Renal cortex interstitium (tissue), 11 donors: ENCODE results near the gene MYO10. TPM values are rescaled to one million over a fixed set of nuclear protein-coding genes. Genes with fewer than 3 reads are reported as not detected.

Experiments used
- DNase-seq, 11 donors: peaks; one replicate each; pipeline ENCODE4 v3.0.0-alpha.2; 2013; ENCODE audit warnings: low read depth in 9 of 11, low spot score in 4 of 11; ENCODE audit errors: extremely low read depth in 1 of 11
- polyA plus RNA-seq, 3 donors: library from polyadenylated mRNA; unstranded; fragments of 120-200 nt; gene quantifications; one replicate each; pipeline ENCODE4 v1.2.1, GENCODE V29; 2013; ENCODE audit not compliant: insufficient read length in 3 of 3

MYO10 gene
- polyA plus RNA-seq, 3 donors, result 42.1 to 61.3 (median 45.7) TPM

DNA sequence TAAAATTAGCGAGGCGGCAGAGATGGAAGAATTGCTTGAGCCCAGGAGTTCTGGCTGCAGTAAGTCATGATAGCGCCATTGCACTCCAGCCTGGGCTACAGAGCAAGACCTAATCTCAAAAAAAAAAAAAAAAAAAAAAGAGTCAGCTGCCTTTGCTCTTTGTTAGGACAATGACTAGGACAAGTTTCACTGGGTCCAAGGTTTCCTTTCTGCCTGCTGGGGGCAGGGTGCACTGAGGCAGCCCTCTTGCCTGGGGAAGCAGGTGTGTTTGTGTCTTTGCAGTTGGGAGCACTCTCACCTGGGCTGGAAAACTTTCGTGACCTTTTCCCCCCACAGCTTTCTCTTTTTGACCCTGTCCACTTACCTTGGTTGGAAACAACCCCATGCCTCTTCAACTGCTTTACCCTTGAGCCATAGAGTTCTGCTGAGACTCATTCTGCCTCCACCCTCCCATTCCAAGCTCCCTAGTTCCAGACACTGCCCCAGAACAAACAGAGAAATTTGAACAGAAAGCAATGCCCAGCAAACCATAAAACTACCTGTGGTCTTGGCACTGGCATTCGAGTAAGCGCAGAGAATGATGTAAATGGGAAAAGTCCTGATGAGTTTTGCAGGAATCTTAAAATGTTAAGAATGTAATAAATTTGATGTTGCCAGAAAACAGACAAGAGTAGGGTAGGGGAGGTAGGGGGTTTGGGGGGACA lies 17.0 kb upstream of the MYO10 start:
- no peak for DNase-seq

DNA sequence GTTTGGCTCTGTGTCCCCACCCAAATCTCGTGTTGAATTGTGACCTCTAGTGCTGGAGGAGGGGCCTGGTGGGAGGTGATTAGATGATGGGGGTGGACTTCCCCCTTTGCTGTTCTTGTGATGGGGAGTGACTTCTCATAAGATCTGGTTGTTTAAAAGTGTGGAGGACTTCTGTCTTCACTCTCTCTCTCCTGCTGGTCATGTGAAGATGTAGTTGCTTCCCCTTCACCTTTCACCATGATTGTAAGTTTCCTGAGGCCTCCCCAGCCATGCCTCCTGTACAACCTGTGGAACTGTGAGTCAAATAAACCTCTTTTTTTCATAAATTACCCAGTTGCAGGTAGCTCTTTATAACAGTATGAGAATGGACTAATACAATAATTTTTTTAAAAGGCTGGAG lies 10.6 kb upstream of the MYO10 start:
- no peak for DNase-seq

DNA sequence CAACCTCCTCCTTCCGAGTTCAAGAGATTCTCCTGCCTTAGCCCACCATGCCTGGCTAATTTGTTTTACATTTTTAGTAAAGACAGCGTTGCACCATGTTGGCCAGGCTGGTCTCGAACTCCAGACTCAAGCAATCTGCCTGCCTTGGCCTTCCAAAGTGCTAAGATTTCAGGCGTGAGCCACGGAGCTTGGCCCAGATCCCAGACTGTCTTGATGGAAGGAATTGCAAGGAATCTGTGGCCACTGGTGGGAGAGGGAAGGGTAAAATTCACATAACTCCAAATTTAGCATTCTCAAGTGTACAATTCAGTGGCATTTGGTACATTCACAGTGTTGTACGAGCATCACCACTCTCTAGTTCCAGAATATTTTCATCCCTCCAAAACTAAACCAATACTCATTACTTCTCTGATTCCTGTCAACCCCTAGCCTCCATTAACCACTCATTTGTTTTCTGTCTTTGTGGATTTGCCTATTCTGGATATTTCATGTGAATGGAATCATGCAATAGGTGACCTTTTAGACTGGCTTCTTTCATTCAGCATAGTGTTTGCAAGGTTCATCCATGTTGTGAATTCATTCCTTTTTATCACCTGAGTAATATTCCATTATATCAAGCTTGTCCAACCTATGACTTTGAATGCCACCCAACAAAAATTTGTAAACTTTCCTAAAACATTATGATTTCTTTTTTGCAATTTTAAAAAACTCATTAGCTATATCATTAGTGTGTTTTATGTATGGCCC lies 8.9 kb upstream of the MYO10 start:
- DNase-seq, result no peak

DNA sequence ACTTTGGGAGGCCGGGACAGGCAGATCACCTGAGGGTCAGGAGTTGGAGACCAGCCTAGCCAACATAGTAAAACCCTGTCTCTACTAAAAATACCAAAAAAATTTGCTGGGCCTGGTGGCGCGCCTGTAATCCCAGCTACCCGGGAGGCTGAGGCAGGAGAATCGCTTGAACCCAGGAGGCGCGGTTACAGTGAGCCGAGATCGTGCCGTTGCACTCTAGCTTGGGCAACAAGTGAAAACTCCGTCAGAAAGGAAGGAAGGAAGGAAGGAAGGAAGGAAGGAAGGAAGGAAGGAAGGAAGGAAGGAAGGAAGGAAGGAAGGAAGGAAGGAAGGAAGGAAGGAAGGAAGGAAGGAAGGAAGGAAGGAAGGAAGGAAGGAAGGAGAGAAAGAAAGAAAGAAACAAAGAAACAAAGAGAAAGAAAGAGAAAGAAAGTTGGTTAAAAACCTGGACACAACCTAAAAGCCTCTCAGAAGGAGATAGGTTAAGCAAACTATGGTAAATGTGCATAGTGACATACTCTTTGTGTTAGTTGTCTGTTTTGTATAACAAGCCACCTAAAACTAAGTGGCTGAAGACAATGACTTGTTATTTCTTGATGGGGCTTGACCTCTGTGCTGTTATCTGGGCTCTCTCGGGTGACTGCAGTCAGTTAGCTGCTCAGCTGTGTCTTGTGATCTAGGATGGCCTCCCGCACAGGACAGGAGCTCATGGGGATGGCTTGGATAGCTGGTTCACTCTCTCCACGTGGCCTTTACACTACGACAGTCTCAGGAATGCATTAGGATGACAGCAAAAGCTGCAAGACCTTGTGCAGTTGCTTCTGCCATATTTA lies 8.0 kb upstream of the MYO10 start:
- no peak for DNase-seq

DNA sequence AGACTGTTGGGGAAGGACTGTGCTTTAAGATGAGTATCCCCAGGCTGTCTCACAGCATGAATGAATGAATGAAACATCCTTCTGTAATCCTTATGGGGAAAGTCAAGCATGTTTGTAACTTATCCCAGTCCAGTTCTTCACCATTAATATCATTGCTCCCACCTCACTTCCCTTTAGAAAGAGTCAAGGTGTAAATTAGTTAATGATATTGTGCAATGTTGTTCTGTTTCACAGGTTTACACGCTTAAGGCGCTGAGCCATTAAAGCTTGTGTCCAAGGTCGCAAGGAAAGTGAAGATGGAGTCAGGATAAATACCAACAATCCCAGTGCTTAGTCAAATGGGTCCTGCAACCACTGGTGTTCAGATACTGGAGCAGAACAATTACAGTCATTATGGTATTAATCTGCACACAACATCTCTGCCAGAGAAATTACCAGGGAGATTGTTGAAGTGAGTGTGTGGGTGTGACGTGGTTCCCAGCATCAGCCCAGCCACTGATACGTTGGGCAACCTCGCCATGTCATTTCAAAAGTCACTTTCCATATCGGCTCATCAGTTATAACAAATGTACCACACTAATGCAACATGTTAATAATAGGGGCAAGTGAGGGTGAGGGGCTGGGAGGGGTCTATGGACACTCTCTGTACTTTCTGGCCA lies 1.5 kb upstream of the MYO10 start:
- DNase-seq, result no peak

DNA sequence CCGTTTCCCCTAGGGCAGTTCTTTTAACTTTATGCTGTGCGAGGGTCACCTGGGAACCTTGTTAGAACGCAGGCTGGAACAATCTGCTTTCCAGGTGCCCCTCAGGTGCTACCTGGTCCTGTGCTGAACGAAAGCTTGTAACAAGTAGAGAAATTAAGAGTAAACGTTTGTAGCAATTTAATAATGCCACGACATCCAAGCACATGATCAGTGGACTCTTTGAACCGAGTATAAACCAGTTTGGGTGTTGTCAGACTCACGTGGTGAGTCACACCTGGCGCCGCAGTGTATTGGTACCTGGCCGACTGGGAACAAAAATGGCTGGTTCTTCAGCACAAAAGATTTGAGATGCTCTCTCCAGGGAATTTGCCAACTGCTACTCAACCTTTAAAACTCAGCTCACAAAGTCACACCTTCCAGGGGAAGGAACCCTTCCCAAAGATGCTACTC lies 926 bp upstream of the MYO10 start:
- no peak for DNase-seq

DNA sequence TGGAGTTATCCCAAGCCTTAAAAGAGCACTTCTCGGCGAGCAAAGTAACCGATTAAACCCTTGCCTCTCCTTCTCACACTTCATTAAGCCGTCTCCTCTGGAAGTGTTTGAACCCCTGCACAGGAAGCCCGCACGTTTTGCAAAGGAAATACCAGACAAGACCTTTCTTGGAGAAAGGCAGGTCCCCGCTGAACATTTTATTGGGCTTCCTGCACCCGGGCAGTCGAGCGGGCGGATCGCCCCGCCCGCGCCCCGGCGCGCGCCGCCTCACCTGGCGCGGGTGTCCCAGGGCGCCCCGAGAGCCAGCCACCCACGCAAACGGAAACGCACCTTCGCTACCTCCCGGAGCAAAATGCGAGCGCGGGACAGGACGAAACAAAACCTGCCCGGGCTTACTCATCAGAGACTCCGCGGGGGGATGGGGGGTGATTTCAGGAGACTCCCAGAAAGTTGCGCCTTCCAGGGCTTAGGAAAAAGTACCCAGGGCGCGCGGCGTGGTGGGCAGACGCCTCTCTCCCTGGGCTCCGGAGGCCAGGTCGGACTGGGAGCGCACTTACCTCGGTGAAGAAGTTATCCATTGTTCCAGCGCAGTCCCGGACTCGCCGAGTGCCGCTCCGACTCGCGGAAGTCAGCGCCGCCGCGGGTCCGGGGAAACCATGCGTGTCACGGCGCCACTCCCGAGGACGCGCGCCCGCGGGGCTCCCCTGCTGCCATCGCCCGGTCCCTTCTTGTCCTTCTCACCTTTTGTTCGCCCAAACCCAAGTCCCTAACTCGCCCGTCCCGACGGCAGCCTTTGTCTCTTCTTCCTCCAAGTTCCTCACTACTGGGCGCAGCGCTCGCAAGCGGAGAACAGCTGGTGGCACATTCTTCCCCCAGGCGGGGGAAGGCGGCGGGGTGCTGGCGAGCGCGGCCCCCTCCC lies 598 bp downstream of the MYO10 start:
- peak in 3 of 11 donors; percentile 42 to 68 (median 55) for DNase-seq

DNA sequence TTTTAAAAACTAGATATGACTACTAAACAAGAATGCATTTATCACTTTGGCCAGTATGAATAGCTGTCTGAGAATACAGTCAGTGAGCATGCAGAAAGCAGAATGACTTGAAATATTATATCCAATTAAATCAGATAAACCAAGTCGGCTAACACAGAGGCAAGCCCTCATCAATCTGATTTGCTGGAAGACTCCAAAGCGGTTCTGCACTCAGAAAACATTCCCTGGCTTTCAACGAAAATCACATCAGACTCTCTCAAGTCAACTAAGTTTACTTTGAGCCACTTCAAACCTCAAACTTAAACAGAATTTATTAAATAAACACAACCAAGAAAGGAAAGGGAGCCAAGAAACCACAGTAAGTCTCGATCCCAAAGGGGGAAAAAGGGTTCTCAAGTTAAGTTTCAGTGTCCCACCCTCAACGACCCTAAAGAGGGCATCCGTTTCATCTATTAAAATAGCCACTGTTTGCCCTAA lies 1.4 kb downstream of the MYO10 start:
- DNase-seq, result no peak

DNA sequence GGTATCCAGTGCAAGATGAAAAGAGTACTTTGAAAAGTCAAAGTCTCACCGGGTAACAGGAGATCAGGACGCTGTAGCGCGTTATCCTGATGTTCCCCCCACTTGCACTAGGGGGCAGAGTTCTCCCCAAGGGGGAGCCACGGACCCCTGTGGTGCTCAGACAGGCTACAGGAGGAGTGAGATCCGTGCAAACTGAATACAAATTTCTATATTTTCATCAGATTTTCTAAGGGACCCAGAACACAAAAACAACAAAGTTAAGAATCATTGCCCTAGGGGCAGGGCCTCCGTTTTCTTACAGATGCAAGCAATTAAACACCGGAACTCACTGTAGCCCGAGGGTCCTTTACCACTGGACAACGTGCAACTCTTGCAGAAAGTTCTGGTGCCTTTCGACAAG lies 2.0 kb downstream of the MYO10 start:
- peak in 5 of 11 donors; percentile 52 to 72 (median 68) for DNase-seq

DNA sequence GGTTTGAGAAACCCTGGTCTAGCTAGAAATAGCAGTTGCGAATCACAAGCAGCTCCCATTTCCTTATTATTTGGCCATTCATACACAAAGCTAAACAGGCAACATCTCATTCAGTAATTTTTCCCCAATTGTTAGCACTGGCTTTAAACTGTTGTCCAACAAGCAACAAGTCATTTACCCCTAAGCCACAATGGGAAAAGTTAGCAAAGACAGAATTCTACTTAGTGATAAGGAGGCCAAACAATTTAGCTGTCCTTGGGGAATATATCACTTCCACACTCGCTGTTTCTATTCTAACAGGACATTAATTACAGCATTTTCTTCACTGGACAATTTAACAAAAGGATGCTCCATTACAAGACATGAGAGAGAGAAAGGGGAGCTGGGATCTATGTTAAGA lies 2.8 kb downstream of the MYO10 start:
- no peak for DNase-seq

DNA sequence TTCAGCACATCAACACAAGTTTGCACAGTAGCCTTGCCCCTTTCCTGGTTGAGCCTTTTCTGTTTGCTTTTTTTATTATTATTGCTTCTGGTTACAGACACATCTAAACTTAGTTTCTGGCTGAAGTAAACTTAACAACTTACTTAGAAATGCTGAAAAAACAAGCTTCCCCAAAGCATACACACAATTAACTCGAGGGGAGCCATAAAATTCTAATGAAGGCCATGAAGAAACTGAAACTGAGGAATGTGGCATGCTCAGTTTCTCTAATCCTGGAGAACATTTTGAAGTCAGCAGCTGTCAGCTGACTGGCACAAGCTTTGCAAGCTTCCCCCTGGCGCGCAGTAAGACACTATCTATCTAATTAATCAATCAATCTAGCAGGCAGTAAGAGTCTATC lies 3.7 kb downstream of the MYO10 start:
- DNase-seq, result no peak

DNA sequence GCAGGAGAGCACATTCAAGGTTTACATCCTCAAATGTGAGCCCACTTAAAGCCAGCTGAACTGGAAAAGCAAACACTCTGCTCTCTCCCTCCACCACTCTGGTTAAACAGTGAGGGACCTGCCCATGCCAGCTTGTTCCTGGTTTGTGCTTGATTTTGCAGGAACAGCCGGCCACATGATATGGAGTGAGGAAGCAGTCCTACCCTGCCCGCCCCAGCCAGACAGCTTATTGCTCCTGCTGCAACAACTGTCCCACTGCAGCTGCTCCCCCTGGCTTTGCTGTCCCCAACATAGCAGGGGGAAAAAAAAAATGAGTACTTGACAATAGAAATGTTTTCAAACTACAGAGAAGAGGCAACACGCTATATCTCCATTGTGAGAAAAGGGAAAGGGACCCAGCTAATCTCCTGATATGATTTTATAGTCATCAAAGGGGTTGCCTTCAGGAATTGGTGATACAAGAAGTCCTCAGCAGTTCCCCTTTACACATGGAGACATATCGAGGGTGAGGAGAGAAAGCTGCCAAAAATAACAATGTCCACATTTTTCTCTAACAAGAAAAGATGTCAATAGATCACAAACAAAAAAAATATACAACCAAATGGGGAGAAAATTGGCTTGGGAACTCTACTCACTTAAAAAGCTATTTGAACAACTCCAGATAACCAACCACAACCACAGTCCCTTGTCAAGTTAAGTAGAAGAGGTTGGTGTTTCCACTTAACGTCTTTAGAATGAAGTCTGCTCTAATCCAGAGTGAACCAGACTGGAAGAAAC lies 4.6 kb downstream of the MYO10 start:
- DNase-seq, result no peak

DNA sequence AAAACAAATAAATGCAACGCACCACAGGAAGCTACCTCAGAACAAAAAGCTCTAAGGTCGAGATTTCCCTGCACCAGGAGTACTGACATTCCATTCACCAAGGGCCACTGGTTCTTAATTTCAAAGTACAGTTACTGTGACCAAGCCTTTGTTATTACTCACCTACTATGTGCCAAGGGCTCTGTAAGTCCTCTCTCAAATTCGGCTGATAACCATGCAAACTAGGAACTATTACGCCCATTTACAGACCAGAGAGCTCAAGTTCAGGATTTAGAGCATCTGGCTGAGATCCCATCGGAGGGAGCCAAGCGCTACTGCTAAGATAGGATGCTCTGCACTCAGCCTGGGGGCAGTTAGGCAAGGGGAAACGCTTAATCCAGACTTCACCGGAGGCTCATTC lies 5.6 kb downstream of the MYO10 start:
- DNase-seq, result no peak

DNA sequence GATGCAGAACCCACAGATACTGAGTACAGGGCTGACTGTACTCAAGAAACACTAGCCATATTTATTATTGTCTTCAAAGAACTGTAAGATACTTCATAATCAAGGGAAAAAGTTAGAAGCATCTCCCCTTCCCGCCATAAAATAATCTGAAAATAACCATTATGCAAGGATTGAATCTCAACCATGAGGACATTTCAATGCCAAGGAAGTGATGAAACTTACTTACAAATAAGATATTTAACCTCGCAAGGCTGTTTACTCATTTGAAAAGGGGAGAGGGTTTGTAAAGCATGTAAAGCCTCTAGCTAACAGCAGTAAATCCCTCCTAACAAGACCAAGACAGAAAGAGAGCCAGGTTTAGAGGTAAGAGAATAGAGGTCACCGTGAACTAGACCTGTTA lies 6.3 kb downstream of the MYO10 start:
- DNase-seq, result no peak

DNA sequence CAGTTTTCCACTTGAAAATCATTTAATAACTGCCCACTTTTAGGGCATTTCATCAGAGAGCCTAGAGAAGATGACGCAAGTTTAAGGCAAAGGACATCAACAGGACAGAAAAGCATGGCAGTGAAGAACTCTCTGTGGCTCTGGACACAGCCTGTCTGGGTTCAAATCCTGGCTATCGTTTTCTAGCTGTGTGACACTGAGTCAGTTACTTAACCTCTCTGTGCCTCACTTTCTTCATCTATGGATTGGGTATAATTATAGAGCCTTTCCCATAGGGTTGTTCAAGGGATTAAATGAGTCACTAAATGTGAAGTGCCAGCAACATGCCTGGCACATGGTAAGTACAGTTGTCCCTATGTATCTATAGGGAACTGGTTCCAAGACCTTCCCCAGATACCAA lies 6.7 kb downstream of the MYO10 start:
- DNase-seq, result no peak

DNA sequence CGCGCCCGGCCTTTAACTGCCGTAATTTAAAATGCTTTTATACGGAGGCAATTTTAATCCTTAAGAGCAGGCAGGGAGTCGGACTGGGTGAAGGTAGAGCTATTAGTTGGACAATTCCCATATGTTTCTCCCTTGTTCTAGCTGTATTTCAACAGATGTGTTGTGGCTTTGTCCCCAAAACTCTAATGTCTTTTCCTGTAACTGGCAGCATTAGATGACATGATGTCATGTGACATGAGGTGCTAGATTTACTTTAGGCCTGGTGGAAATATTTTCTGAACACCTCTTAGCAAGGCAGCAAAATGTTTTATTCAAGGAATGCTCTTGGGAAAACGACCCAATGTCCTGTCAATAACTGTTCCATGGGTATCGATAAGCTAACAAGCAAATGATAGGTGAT lies 8.5 kb downstream of the MYO10 start:
- DNase-seq, result no peak

DNA sequence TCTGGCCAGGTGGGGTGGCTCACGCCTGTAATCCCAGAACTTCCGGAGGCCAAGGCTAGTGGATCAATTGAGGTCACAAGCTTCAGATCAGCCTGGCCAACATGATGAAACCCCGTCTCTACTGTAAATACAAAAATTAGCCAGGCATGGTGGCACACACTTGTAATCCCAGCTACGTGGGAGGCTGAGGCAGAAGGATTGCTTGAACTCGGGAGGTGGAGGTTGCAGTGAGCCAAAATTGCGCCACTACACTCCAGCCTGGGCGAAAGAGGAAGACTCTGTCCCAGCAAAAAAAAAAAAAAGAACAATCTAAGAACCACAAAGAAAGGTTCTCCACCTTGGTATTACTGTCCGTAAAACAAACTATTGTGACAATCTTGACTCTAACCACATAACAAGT lies 9.7 kb downstream of the MYO10 start:
- DNase-seq, result no peak

DNA sequence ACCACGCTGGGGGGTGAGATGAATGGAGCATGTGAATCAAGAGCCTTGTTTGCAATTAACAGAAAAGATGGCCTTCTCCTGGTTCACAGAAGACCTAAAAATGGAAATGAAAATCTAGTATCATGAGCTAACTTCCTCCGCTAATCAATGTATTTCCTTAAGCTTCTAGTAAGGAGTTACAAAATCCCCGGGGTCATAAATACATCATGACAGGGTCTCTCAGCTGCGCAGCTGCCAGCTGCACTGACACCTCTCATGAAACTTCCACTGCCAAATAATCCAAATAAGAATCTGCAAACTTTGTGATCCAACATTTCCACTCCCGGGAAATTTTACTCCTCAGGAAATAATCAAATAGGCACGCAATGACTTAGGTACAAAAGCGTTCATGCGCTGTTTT lies 11.9 kb downstream of the MYO10 start:
- no peak for DNase-seq
